ENCODE data around the gene PPP1R12A.

- no peak for TF ChIP-seq CTCF (conservative IDR thresholded peaks at IDR 0.05)
- no peak for TF ChIP-seq EZH2 (IDR thresholded peaks at IDR 0.05; ENCODE audit: low read depth)
These were observed 40.2 kb upstream of the PPP1R12A start for GRCh38 chr12:79975143-79975542.

All from PC-9 (cell line).